HUES64 (cell line): ENCODE measurements around the gene ELF1.
"Not testable (repeated sequence)": the region's sequence is repeated elsewhere in the genome, so short reads cannot be mapped to it uniquely, and the experiment has no call there.

Experiments used
- H3K27ac ChIP-seq: 2 replicates; pipeline ENCODE4 v1.7.0; 2013; ENCODE audit warnings: low read depth, low read length, inconsistent platforms
- H3K27me3 ChIP-seq: 2 replicates; pipeline ENCODE4 v1.6.1; 2013; ENCODE audit warnings: mild to moderate bottlenecking, low read length; ENCODE audit not compliant: insufficient read depth
- H3K36me3 ChIP-seq: 2 replicates; pipeline ENCODE4 v1.6.1; 2013; ENCODE audit warnings: mild to moderate bottlenecking, low read length; ENCODE audit not compliant: insufficient read depth
- H3K4me1 ChIP-seq: 2 replicates; pipeline ENCODE4 v1.6.1; 2013; ENCODE audit warnings: mild to moderate bottlenecking, low read length, moderate library complexity; ENCODE audit not compliant: insufficient read depth
- H3K4me3 ChIP-seq: 2 replicates; pipeline ENCODE4 v1.5.1; 2013; ENCODE audit warnings: mild to moderate bottlenecking, low read length, moderate library complexity
- H3K9ac ChIP-seq: 2 replicates; pipeline ENCODE4 v1.6.1; 2013; ENCODE audit warnings: mild to moderate bottlenecking, low read depth, low read length
- H3K9me3 ChIP-seq: 2 replicates; pipeline ENCODE4 v1.6.1; 2013; ENCODE audit warnings: low read depth, low read length; ENCODE audit not compliant: insufficient read depth
- WGBS: fragments of 150-250, 120-280 bp; methylation state at CpG from one replicate; pipeline ENCODE4 v1.1.7; 2013; ENCODE audit warnings: missing lambda C conversion rate; 5-methylcytosine and 5-hydroxymethylcytosine counted together

ELF1 gene

GRCh38 chr13:41056826-41057711 is 38.0 kb upstream of the ELF1 start:
- Histone ChIP-seq H3K9ac (no peak overlapping the region), H3K27me3 (no peaks in the 10 kb centered on the region)
- 93% methylated on average over 10 of the region's 11 CpGs for WGBS

GRCh38 chr13:41056194-41056593 is 37.1 kb upstream of the ELF1 start:
- peaks cover 7% of the 10 kb centered on the region; the same call in 1 of the 2 replicates for H3K4me1 ChIP-seq
- H3K27me3 ChIP-seq = no peaks in the 10 kb centered on the region

More at GRCh38 chr13:41056826-41057711, 38.0 kb upstream of the ELF1 start:
- Histone ChIP-seq H3K36me3 (no peaks in the 10 kb centered on the region), H3K4me3 (no peak overlapping the region), H3K9me3 (no peaks in the 10 kb centered on the region), H3K27ac (no peak overlapping the region), H3K4me1 (peaks cover 7% of the 10 kb centered on the region; the same call in 1 of the 2 replicates)

GRCh38 chr13:41054919-41055619 is 36.0 kb upstream of the ELF1 start:
- no peak overlapping the region for H3K4me3 ChIP-seq
- no peak overlapping the region for H3K27ac ChIP-seq
- peaks cover 7% of the 10 kb centered on the region; the same call in 1 of the 2 replicates for H3K4me1 ChIP-seq
- no peaks in the 10 kb centered on the region for H3K27me3 ChIP-seq
- 0 out of 2 replicates have a peak, but pooled peaks cover 2% of the 10 kb centered on the region for H3K36me3 ChIP-seq
- WGBS = 87% methylated on average over 5 of the region's 5 CpGs
- no peaks in the 10 kb centered on the region for H3K9me3 ChIP-seq
- H3K9ac ChIP-seq = no peak overlapping the region

More at GRCh38 chr13:41056194-41056593, 37.1 kb upstream of the ELF1 start:
- Histone ChIP-seq H3K36me3 (no peaks in the 10 kb centered on the region), H3K4me3 (no peak overlapping the region), H3K9me3 (no peaks in the 10 kb centered on the region), H3K27ac (no peak overlapping the region), H3K9ac (no peak overlapping the region)

GRCh38 chr13:41054212-41054877 is 35.2 kb upstream of the ELF1 start:
- Histone ChIP-seq H3K36me3 (0 out of 2 replicates have a peak, but pooled peaks cover 2% of the 10 kb centered on the region), H3K27ac (no peak overlapping the region), H3K27me3 (no peaks in the 10 kb centered on the region), H3K4me3 (no peak overlapping the region), H3K4me1 (peaks cover 6% of the 10 kb centered on the region; the same call in 1 of the 2 replicates), H3K9ac (no peak overlapping the region), H3K9me3 (peaks cover 3% of the 10 kb centered on the region; the same call in 1 of the 2 replicates)
- WGBS = 84% methylated on average over 7 of the region's 9 CpGs

- Histone ChIP-seq H3K27ac (no peak overlapping the region), H3K4me3 (no peak overlapping the region), H3K36me3 (0 out of 2 replicates have a peak, but pooled peaks cover 2% of the 10 kb centered on the region), H3K9me3 (peaks cover 12% of the 10 kb centered on the region), H3K27me3 (no peaks in the 10 kb centered on the region), H3K4me1 (no peaks in the 10 kb centered on the region), H3K9ac (no peak overlapping the region)
- 83% methylated on average over 1 of the region's 2 CpGs for WGBS
These were observed 34.3 kb upstream of the ELF1 start for GRCh38 chr13:41053384-41053826.

GRCh38 chr13:41052441-41052840 is 33.3 kb upstream of the ELF1 start:
- Histone ChIP-seq H3K9me3 (peaks cover 17% of the 10 kb centered on the region), H3K9ac (no peak overlapping the region), H3K4me3 (no peak overlapping the region), H3K27ac (no peak overlapping the region), H3K27me3 (no peaks in the 10 kb centered on the region), H3K4me1 (no peaks in the 10 kb centered on the region), H3K36me3 (0 out of 2 replicates have a peak, but pooled peaks cover 2% of the 10 kb centered on the region)
- WGBS = 91% methylated on average over 3 of the region's 3 CpGs

DNA sequence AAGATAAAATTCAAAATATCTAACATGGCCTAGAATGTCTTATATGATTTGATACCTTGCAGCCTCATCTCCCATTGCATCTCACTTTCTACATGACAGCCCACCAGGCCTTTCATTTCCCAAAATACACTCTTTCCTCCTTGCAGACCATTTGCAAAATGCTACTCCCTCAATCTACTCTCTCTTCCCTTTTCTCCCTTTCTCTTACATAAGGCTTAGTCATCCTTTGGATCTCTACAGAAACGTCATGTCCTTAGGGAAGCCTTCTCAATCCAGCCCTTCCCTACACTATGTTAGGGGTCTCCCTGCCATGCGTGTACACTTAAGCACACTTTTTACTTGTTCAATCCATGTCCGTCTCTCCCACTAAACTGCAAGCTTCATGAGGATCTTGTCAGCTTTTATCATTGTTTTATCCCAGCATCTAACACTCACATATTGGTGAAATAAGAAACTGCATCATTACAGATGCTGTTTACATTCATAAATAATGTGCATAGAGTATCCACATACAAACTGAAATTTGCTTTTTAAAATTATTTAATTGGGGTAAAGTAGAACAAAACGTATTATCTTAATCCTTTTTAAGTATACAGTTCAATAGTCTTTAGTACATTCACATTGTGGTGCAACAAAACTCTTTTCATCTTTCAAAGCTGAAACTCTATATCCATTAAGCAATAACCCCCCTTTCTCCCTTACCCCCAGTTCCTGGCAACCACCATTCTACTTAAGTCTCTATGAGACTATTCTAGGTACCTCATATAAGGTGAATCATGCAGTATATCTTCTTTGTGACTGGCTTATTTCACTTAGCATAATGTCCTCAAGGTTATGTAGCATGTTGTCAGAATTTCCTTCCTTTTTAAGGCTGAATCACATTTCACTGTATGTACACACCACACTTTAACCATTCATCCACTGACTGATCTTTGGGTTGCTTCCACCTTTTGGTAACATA is 30.6 kb upstream of the ELF1 start:
- Histone ChIP-seq H3K9me3 (peaks cover 17% of the 10 kb centered on the region), H3K4me3 (no peak overlapping the region), H3K27ac (no peak overlapping the region), H3K27me3 (no peaks in the 10 kb centered on the region), H3K9ac (no peak overlapping the region), H3K4me1 (no peaks in the 10 kb centered on the region), H3K36me3 (0 out of 2 replicates have a peak, but pooled peaks cover 2% of the 10 kb centered on the region)
- 92% methylated on average over 3 of the region's 4 CpGs for WGBS

DNA sequence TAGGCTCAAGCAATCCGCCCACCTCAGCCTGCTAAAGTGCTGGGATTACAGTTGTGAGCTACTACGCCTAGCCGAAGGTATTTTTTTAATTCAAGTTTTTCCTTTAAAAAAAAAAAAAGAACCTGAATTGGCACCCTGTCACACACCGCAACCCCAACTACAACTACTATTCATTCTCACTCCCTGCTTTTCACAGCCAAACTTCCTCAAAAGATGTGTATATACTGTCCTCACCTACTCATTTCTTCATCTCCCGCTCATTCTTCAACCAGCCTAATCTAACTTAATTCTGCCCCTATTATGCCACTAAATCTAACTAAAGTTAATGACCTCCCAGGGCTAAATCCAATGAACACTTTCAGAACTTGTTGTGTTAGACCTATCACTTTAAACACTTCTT is 29.5 kb upstream of the ELF1 start:
- 93% methylated on average over 5 of the region's 5 CpGs for WGBS

DNA sequence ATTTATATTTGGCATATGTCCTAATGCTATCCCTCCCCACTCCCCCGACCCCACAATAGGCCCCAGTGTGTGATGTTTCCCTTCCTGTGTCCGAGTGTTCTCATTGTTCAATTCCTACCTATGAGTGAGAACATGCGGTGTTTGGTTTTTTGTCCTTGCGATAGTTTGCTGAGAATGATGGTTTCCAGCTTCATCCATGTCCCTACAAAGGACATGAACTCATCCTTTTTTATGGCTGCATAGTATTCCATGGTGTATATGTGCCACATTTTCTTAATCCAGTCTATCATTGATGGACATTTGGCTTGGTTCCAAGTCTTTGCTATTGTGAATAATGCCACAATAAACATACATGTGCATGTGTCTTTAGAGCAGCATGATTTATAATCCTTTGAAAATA is 23.3 kb upstream of the ELF1 start:
- H3K36me3 ChIP-seq, H3K27me3 ChIP-seq, H3K27ac ChIP-seq, H3K4me1 ChIP-seq, H3K4me3 ChIP-seq, H3K9ac ChIP-seq, H3K9me3 ChIP-seq: not testable (repeated sequence)
- 93% methylated on average over 2 of the region's 4 CpGs for WGBS

More for the DNA sequence above, 29.5 kb upstream of the ELF1 start:
- 0 out of 2 replicates have a peak, but pooled peaks cover 2% of the 10 kb centered on the region for H3K36me3 ChIP-seq
- no peaks in the 10 kb centered on the region for H3K27me3 ChIP-seq
- H3K4me3 ChIP-seq = no peak overlapping the region
- H3K4me1 ChIP-seq = no peaks in the 10 kb centered on the region
- H3K9me3 ChIP-seq = peaks cover 17% of the 10 kb centered on the region
- no peak overlapping the region for H3K27ac ChIP-seq
- no peak overlapping the region for H3K9ac ChIP-seq
